NCI-H146 (cell line): ENCODE results near the gene SMIM33.
"Not testable (repeated sequence)": the region's sequence is repeated elsewhere in the genome, so short reads cannot be mapped to it uniquely, and the experiment has no call there.

Experiments used
- DNase-seq: peaks from one replicate; lab custom pipeline; 2025; lab: John Stamatoyannopoulos, UW

SMIM33 gene

GRCh38 chr5:139470821-139471300, at the start of gene SMIM33:
Gene SMIM33, plus strand, starts transcription at chr5:139471004. Its CDS starts 118 bp downstream, at chr5:139471122.
- DNase-seq: no peak

GRCh38 chr5:139422307-139422893, 48.4 kb upstream of the SMIM33 start:
- peak; percentile 26 for DNase-seq

- no peak for DNase-seq
Measured at GRCh38 chr5:139425497-139425896, 45.3 kb upstream of the SMIM33 start.

GRCh38 chr5:139426203-139426885, 44.5 kb upstream of the SMIM33 start:
- DNase-seq: no peak

DNA sequence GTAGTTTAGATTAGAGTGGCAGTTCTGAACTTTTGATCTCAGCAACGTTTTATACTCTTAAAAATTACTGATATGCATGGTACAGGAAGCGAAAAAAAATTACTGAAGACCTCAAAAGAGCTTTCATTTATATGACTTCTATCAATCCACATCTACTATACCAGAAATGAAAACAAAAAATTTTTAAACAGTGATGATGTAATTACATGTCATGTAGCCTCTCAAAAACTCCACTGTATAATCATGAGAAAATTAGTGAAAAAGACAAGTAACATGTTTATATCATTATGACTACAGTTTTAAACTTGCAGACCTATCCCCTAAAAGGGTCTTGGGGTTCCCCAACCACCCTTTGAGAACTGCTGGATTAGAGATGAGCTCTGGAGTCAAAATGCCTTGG, 40.8 kb upstream of the SMIM33 start:
- no peak for DNase-seq

GRCh38 chr5:139431706-139432105, 39.1 kb upstream of the SMIM33 start:
- DNase-seq: no peak

DNA sequence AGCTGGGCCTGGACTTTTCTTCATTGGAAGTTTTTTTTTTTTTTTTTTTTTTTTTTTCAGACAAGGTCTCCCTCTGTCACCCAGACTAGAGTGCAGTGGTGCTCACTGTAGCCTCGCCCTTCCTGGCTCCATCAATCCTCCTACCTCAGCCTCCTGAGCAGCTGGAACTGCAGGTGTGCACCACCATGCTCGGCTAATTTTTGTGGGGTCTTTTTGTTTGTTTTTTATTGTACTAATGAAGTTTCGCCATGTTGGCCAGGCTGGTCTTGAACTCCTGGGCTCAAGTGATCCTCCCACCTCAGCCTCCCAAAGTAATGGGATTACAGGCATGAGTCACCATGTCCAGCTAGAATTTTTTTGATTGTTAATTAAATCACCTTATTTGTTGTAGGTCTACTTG, 35.1 kb upstream of the SMIM33 start:
- DNase-seq: no peak

DNA sequence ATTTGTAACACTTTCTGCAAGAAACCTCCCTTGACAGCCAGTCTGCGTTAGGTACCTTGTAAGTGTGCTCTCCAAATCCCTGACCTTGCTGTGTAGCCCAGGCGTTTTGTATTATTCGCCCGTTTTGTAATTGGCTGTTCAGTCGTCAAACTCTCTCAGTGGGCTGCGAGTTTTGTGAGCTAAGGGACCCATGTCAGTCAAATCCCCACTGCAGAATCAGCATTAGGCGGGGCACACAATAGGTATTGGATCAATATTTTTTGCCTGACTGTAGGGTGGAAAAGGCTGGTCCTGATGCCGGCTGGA, 32.1 kb upstream of the SMIM33 start:
- DNase-seq: no peak

DNA sequence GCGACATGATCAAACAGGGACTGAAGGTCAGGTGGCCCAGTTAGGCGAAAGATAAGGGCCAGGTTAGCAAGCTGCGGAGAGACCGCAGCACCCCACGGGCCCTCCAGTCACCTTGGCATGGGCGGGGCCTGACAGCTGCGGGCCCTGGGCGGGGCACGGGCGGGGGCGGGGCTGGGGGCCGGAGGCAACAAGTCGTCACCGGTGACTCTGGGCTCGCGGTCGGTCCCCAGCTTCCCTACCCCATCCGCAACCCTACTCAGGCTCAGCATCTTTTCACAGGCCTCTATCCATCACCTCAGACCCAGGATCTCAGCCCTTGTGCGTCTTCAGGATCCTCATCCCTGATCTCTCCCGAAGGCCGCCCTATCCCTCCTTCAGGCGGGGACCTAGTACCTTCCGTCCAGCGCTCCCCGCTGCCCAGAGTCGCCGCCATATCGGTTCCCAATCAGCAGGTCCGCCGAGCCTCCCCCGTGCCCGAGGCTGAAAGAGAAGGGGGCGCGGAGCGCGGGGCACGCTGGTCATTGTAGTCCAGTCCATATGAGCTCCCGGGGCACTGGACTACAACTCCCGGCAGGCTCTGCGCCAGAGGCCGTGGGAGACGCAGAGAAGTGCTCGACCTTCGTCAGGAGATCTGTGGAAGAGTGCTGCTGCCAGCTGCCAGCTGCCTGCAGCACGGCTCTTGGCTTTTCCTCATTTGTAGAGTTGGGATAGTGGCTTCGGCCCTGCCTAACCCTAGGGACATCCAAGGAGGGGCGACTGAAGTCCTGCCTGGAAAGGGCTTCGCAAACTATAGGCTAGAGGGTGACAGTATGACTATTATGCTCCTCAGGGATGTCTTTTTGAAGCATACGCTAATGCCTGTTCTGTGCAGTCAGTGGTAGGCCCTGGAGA, 31.5 kb upstream of the SMIM33 start, which contains the start of gene DNAJC18:
TSS of gene DNAJC18 (minus strand) at position 513 of the 891 bp plus-strand sequence. CDS start at position 433, 80 bp downstream.
- DNase-seq: peak; percentile 90

DNA sequence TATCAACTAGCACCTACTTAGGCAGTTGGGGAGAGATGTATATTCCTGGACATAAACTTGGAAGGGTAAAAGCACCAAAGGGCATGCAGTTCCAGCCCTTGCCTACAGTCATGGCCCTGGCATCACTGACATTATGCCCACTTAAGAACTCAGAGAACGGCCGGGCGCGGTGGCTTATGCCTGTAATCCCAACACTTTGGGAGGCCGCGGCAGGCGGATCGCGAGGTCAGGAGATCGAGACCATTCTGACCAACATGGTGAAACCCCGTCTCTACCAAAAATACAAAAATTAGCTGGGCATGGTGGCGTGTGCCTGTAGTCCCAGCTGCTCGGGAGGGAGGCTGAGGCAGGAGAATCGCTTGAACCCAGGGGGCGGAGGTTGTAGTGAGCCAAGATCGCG, 30.4 kb upstream of the SMIM33 start:
- DNase-seq: not testable (repeated sequence)

- no peak for DNase-seq
Measured at GRCh38 chr5:139443831-139444453, 26.9 kb upstream of the SMIM33 start.

DNA sequence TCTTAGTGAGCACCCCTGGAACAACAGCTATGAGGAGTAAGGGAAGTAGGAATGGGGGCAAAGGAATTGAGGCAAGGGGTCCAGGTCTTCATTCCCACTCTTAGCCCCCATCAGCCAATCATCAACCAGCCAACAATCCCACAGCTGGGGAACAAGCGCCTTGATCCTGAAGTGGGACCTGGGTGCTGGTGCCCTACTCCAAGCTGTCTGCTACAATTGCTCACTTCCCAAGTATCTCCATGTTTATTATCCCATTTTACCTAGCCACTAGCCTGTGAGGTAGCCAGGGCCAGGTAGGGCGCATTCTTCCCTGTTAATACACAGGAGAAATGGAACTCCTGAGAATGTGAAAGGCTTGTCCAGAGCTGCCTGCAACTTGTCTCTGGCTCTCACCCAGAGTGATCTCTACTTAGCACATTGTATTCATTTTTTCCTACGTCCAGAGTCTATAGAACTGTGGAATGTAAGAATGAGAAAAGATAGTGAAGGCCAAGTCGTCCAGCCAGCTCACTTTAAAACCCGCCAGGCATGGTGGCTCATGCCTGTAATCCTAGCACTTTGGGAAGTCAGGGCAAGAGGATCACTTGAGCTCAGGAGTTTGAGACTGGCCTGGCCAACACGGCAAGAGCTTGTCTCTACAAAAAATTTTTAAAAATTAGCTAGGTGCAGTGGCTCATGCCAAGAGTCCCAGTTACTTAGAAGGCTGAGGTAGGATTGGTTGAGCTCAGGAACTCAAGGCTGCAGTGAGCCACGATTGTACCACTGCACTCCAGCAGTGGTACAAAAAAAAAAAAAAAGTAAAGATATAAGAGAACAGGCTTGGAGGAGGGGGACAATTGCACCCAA, 25.3 kb upstream of the SMIM33 start:
- no peak for DNase-seq

DNA sequence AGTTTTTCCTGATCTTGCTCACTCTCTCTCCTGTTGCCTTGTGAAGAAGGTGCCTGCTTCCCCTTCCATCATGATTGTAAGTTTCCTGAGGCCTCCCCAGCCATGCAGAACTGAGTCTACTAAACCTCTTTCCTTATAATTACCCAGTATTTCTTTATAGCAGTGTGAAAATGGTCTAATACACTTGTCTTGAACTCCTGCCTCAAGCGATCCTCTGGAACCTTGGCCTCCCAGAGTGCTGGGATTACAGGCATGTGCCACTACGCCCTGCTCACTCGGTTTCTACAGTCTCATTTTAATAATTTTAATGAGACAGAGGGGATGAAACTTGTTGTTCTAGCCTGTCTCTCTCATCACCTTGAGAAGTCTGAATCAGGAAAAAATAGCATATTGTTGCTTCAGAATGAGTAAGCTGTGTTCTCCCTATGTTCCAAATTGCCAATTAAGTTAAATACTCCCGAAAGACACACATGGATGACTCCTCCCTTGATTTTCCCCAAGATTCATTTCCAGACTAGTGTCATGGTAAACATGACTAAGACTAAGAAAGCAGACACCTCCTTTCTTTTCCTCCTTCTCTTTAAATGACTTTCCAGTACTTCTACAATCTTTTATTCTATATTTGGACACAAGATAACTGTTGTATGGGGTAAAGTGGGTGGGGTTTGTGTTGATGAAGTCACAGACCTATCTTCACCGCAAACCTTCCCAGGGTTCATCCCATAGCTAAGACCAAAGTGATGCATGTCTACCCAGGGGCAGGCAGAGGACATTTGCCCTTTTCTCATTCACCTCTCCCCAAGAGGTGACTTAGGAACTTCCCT, 23.6 kb upstream of the SMIM33 start:
- no peak for DNase-seq

- no peak for DNase-seq
Measured at GRCh38 chr5:139451176-139451575, 19.6 kb upstream of the SMIM33 start.

DNA sequence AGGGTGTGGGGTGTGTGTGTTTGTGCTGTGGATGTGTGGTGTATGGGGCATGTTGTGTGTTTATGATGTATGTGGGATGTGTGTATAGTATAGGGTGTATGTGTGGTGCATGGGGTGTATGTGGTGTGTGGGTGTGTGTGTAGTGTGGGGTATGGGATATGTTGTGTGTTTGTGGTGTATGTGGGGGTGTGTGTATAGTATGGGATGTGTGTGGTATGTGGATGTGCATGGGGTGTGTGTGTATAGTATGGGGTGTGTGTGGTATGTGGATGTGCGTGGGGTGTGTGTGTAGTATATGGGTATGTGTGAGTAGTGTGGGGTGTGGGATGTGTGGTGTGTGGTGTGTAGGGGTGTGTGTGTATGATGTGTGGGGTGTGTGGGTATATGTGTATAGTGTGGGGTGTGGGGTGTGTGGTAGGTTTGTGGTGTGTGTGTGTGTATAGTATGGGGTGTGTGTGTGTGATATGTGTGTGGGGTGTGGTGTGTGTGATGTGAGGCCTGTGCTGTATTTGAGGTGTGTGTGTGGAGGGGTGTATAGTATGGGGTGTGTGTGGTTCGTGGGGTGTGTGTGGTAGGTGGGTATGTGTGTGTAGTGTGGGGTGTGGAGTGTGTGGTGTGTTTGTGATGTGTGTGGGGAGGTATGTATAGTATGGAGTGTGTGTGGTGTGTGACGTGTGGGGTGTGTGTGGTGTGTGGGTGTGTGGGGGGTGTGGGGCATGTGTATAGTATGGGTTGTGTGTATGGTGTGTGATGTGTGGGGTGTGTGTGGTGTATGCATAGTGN, 18.7 kb upstream of the SMIM33 start:
- no peak for DNase-seq

GRCh38 chr5:139453683-139454567, 16.9 kb upstream of the SMIM33 start:
- DNase-seq: no peak

DNA sequence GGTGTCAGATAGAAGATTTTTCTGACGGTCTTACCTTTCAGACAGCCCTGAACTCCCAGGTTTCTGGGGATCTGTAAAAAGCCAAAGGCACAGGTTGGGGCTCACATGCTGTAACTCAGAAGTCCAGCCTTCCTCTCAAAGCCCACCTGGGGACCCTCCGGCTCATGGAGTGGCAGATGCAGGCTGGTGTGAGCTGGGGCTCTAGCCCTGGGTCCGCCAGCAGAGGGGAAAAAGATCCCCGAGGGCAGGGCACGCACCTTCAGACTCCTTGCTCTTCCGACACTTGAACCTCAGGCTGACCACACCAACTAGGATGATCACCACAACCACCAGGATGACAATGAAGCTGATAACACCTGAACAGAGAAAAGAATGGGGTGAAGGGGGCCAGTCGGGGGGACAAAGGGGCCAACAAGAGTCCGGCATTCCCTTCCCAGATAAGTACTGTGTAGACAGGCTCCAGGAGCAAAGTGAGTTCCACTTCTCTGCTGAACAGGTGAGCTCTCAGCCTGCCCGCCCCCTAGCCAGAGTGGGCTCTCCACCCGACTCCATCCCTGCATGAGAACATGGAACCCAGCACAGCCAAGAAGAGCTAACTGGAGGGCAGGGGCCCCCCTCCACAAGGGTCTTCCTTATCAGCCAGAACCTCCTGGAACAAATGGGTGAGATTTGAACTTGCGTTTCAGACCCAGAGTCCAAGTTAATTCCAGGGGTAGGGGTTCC, 16.1 kb upstream of the SMIM33 start:
- DNase-seq: no peak

DNA sequence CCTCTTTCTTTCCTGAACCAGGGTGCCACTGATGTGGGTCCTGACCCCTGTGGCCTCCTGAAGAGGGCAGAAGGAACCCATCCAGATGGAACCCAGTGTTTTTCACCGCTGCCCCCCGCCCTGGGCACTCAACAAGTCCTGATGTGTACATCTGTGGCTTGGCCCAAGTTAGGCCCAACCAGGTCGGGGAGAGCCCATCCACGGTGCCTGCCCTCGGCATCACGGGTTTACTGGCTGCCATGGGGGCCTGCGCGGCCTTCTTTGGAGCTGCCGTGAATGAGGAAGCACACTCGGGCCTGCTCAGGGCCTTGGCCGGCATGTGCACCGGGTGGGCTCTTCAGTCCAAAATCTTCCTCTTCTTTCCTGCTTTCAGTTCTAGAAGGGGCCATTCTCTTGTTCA, 14.0 kb upstream of the SMIM33 start:
- DNase-seq: no peak
